Suprapubic skin (tissue), 4 donors: ENCODE results near the gene NEURL1B.

Source experiments
- CTCF ChIP-seq, 2 donors: fragments of 200-600 bp in 1 of 2; fragments of 450-650 bp in 1 of 2; sonication (generic) in 1 of 2; IDR thresholded peaks; one replicate each; pipeline ENCODE4 v1.5.1; 2016 to 2019; ENCODE audit warnings: antibody characterized with exemption in 2 of 2, mild to moderate bottlenecking in 1 of 2, moderate library complexity in 1 of 2
- EP300 ChIP-seq: sonication (generic); formaldehyde crosslinking; IDR thresholded peaks from one replicate; pipeline ENCODE4 v1.6.1; 2017; ENCODE audit warnings: antibody characterized with exemption
- POLR2A ChIP-seq, 2 donors: fragments of 450-650 bp; IDR thresholded peaks; one replicate each; pipeline ENCODE4 v1.6.1; 2017; ENCODE audit warnings: antibody characterized with exemption in 2 of 2, mild to moderate bottlenecking in 2 of 2, moderate library complexity in 2 of 2
- POLR2AphosphoS5 ChIP-seq, 3 donors: sonication (generic); formaldehyde crosslinking; IDR thresholded peaks; one replicate each; pipeline ENCODE4 v1.6.1; 2017; ENCODE audit warnings: antibody characterized with exemption in 3 of 3

- TF ChIP-seq POLR2A (IDR thresholded peaks at IDR 0.05) (no peak), EP300 (no peak), POLR2AphosphoS5 (IDR thresholded peaks at IDR 0.05) (no peak), CTCF (IDR thresholded peaks at IDR 0.05) (no peak)
These were observed 17.6 kb upstream of the NEURL1B start for GRCh38 chr5:172623313-172623980.
